ENCODE results near the gene PACRG. TPM values are rescaled to one million over a fixed set of nuclear protein-coding genes. Genes with fewer than 3 reads are reported as not detected.

PACRG gene
- total and polyA plus RNA-seq, 2 of the 8 experiments (the other 6 are each of a cell fraction or from before 2014, with no cell fraction given) = 0.44 to 0.54 TPM

- TF ChIP-seq CHD7 (IDR thresholded peaks at IDR 0.05; ENCODE audit: insufficient replicate concordance, low read length) (no peak), ZNF274 (IDR thresholded peaks at IDR 0.05; ENCODE audit: borderline replicate concordance, extremely low read depth, low read length) (no peak), CTBP2 (IDR thresholded peaks at IDR 0.05; ENCODE audit: borderline replicate concordance, insufficient read depth, insufficient read length, low read length) (no peak), BACH1 (IDR thresholded peaks at IDR 0.05; ENCODE audit: low read length) (no peak), GTF2F1 (IDR thresholded peaks at IDR 0.05; ENCODE audit: borderline replicate concordance, low read depth, low read length) (no peak)
These were observed 582.6 kb downstream of the PACRG start (continued) for GRCh38 chr6:163310096-163310972.
